HG02981 (cell line): Measurements from ENCODE around the gene KDM8.
A peak's percentile ranks its signal among the peaks of the same experiment; 100 is the strongest.
"Not testable (repeated sequence)": the region's sequence is repeated elsewhere in the genome, so short reads cannot be mapped to it uniquely, and the experiment has no call there.

Experiments
- ATAC-seq: cut with Tn5 transposase; IDR thresholded peaks from one replicate; pipeline ENCODE4 v1.9.1; 2021; ENCODE audit warnings: mild to moderate bottlenecking, moderate library complexity; ENCODE audit not compliant: unreplicated experiment

The KDM8 gene

DNA sequence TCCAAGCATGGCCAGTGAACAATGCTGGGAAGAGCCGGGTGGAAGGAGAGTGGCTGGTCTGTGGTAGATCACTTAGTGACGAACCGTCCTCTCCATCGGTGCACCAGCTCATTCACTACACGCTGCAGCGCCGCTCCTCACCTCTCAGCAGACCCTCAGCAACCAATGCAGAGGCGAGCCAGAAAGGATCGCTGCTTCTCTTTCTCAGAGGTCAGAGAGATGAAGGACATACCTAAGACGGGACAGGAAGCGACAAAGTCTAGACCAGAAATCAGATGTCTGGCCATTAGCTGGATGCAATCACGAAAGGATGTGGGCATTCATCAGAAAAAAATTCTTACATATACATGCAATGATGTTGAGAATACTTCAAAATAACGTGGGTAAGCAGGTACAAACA lies 38.3 kb downstream of the KDM8 start:
- no peak for ATAC-seq

- no peak for ATAC-seq
These were observed 39.1 kb downstream of the KDM8 start for GRCh38 chr16:27242398-27242797.

DNA sequence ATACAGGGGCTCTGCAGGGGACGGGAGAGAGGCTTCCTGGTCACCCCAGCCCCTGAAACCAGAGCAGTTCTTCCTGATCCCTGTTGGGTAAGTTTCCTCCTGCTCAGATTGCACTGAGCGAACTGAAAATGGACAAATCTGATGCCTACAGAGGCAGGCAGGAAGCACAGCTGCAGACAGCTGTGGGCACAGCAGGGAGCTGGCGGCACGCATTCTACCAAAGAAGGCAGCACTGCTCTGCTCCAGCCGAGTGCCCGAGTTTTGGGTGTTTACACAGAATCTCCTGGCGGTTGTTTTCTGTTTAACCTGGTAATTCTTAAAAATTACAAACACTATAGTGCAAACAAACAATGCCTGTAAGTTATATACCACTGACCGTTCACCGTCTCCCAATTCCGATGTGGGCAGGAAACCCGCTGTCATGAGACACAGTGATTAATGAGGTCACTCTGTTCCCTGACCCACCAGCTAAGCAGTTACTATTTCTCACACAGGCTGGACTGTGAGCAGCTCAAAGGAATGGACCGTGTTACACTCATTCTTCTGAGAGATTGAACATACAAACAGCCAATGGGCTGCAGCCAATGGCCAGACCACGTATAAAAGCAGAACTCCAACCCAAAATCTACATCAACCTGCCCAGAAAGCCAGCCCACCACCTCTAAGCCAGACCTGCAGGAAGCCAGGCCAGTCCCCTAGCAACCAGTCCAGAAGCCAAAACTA lies 39.7 kb downstream of the KDM8 start:
- no peak for ATAC-seq

GRCh38 chr16:27243725-27244362 lies 40.5 kb downstream of the KDM8 start:
- ATAC-seq, result no peak

DNA sequence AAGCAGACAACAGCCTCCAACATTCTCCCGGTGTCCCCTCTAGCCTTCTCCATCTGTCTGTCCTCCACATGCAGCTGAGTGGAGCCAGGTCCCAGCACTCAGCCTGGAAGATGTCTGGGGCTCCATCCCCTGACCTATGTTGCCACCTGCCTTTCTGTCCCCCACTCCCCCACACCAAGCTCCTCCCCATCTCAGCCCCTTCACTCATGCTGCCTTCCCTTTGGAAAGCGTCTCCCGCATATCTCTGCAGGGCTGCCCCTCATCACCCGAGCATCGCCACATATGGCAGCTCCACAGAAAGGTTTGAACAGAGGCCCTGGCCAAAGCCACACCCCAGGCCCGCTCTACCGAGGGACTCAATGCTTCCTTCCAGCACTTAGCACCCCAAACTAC lies 41.0 kb downstream of the KDM8 start:
- ATAC-seq, result no peak

DNA sequence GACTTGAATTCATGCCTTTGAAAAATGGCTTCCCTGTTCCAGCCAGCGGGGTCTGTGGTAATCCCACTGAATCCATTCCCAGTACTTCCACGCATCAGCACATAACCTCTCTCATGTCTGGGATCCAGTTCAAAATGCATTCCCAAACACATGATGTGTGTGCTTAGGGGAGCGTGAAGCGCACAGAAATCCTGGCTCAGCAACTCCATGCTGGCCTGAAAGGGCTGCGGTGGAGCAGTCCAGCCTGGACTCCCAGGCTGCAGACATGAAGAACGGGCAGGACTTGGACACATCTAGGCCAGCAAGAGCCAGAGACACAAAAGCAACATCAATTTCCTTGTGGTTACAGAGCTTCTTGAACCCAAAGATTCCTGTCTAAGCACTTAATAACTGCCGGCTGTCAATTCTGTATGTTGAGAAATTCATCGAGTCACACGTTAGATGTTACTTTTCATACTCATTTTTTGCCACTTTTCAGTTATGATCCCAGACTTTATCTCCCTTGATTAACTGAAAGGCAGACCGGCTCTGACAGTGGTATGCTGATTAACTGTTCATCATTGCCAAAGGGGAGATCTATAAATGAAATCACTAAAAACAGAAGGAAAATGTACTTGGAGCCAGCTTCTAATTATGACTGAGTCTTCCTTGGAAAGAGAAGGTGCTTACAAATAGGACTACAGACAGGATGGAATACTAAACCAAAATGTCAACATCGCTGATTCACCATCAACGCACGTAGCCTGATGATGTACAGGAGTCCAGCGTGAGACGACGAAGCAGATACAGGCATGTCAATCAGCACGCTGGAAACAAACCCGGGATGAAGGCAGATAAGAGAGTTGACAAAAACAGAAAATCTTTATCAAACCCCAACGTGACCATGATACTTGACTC lies 42.2 kb downstream of the KDM8 start:
- ATAC-seq, result no peak

DNA sequence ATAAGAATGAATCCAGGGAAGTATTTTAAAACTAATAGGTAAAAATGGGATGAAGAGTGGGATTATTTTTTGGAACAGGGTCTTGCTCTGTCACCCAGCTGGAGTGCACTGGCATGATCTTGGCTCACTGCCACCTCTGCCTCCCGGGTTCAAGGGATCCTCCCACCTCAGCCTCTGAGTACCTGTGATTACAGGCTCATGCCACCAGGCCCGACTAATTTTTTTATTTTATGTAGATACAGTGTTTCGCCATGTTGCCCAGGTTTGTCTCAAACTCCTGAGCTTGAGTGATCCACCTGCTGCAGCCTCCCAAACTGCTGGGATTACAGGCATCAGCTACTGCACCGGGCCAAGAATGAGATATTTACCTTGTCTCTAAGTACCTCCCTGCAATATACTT lies 43.1 kb downstream of the KDM8 start:
- ATAC-seq, result no peak

- not testable (repeated sequence) for ATAC-seq
These were observed 43.8 kb downstream of the KDM8 start for GRCh38 chr16:27247076-27247475.

DNA sequence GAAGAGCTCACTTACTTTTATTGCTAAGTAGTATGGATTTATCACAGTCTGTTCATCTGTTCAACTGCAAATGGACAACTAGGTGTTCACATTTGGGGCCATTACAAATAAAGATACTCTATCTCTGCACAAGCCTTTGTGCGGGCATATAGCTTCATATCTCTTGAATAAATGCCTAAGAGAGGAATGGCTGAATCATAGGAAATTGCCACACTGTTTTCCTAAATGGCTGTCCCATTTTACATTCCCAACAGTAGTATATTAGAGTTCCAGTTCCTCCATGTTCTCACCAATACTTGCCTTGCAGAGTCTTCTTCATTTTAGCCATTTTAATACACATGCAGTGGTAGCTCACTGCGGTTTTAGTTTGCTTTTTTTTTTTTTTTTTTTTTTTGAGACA lies 44.7 kb downstream of the KDM8 start:
- no peak for ATAC-seq

GRCh38 chr16:27248886-27249285 lies 45.6 kb downstream of the KDM8 start:
- ATAC-seq, result not testable (repeated sequence)

- no peak for ATAC-seq
These were observed 48.3 kb downstream of the KDM8 start for GRCh38 chr16:27251541-27252205.

GRCh38 chr16:27252206-27252585 lies 48.9 kb downstream of the KDM8 start:
- ATAC-seq, result no peak

- no peak for ATAC-seq
These were observed 50.2 kb downstream of the KDM8 start for GRCh38 chr16:27253526-27253930.

DNA sequence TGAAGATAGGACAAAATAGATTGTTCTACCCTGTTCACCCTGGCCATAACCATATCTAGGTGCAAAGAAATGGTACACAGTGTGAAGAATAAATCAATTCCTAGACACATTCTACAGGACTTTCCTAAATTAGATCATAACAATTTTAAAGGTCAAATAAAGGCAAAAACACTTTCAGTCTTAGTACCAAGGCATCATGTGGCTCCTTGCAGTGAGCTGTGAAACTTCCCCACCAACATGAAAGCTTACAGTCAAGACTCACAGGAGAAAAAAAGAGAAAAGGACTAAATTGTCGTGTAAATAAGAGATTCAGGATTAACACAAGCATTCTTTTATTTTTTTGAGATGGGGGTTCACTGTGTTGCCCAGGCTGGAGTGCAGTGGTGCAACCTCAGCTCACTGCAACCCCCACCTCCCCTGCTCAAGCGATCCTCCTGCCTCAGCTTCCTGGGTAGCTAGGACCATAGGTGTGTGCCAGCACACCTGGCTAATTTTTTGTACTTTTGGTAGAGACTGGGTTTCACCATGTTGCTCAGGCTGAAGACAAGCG lies 51.0 kb downstream of the KDM8 start:
- ATAC-seq, result peak; percentile 59

DNA sequence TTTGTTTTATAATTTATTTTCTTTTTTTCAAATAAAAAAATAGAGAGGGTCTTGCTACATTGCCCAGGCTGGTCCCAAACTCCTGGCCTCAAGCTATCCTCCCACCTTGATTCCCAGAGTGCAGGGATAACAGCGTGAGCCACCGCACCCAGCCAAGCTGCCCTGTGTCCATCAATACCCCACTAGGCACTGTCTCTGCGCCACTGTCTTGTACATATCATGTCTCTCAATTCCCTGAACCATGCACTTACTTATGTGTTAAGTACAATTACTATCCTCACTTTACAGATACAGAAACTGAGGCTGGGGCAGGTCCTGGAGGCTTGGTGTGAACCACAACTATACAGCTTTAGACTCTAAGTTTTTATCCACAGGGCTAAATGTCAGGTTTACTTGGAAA lies 53.5 kb downstream of the KDM8 start:
- ATAC-seq, result no peak

- ATAC-seq, result no peak
These were observed 53.9 kb downstream of the KDM8 start for GRCh38 chr16:27257271-27257670.

DNA sequence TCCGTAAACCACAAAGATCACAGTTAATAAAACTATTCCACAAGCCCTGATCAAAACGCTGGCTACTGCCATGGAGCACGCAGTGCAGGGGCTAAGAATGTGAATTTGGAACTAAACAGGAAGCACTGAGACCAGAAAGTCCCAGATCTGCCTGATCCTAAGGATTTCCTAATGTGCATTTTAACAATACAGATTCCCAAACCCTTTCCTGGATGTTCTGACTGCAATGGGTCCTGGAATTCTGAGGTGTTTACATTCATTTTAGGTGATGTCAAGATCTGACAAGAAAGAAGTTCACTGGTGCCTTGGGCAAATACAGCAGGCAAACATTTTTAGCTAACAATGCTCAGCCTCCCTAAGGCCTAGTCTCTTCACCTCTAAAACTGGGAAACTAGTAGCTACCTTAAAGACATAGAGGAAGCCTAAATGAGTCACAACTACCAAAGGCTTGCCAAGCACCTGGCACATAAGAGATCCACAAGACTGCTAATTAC lies 55.0 kb downstream of the KDM8 start:
- ATAC-seq, result no peak

GRCh38 chr16:27259710-27260109 lies 56.4 kb downstream of the KDM8 start:
- ATAC-seq, result no peak

DNA sequence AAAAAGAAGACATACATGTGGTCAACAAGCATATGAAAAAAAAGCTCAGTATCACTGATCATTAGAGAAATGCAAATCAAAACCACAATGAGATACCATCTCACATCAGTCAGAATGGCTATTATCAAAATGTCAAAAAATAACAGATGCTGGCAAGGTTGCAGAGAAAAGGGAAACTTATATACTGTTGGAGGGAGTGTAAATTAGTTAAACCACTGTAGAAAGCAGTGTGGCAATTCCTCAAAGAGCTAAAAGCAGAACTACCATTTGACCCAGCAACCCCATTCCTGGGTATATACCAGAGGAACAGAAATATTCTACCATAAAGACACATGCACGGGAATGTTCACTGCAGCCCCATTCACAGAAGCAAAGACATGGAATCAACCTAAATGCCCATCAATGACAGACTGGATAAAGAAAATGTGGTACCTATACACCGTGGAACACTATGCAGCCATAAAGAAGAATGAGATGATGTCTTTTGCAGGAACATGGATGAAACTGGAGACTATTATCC lies 59.6 kb downstream of the KDM8 start:
- ATAC-seq, result not testable (repeated sequence)

GRCh38 chr16:27264151-27264550 lies 60.8 kb downstream of the KDM8 start:
- no peak for ATAC-seq

- no peak for ATAC-seq
These were observed 62.7 kb downstream of the KDM8 start for GRCh38 chr16:27265982-27266381.
